Measurements from ENCODE around the gene CEACAM4.

DNA sequence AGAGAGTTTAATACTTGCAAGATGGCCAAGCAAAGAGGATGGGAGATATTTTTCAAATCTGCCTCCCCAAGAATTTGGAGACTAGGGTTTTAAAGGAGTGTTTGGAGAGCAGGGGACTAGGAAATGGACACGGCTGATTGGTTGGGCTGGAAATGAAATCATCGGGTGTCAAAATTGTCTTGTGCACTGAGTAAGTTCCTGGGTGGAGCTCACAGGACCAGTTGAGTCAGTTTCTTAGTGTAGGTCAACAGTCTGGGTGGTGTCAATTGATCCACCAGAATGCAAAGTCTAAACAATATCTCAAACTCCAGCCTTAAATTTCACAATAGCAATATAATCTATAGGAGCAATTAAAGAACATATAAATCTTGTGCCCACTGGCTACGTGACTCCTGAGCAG is 23.0 kb upstream of the CEACAM4 start:
- TF ChIP-seq, protein P1, sequence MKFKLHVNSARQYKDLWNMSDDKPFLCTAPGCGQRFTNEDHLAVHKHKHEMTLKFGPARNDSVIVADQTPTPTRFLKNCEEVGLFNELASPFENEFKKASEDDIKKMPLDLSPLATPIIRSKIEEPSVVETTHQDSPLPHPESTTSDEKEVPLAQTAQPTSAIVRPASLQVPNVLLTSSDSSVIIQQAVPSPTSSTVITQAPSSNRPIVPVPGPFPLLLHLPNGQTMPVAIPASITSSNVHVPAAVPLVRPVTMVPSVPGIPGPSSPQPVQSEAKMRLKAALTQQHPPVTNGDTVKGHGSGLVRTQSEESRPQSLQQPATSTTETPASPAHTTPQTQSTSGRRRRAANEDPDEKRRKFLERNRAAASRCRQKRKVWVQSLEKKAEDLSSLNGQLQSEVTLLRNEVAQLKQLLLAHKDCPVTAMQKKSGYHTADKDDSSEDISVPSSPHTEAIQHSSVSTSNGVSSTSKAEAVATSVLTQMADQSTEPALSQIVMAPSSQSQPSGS (CRISPR knock-in tag; IDR thresholded peaks at IDR 0.05), result no peak
- TF ChIP-seq E2F5 (CRISPR knock-in tag; IDR thresholded peaks at IDR 0.05) (no peak), POLR2AphosphoS2 (IDR thresholded peaks at IDR 0.05; ENCODE audit: low read length) (no peak), HCFC1 (IDR thresholded peaks at IDR 0.05; ENCODE audit: low read depth, low read length) (no peak), CTCF (IDR thresholded peaks at IDR 0.05 in 2 of 3, conservative IDR thresholded peaks at IDR 0.05 in 1 of 3; ENCODE audit: insufficient read depth in 2 of 3, low read depth in 1 of 3, low read length in 3 of 3) (no peak), POLR2AphosphoS5 (IDR thresholded peaks at IDR 0.05; ENCODE audit: control insufficient read depth, insufficient read depth, low read depth, low read length) (no peak), MEF2D (tag; conservative IDR thresholded peaks at IDR 0.05; ENCODE audit: low read depth) (no peak), SMC3 (conservative IDR thresholded peaks at IDR 0.05; ENCODE audit: insufficient read depth, low read depth, low read length) (no peak), EZH2 (IDR thresholded peaks at IDR 0.05; ENCODE audit: borderline replicate concordance, low read depth, low read length) (no peak), HNRNPUL1 (IDR thresholded peaks at IDR 0.05; ENCODE audit: low read length) (no peak), POLR2A (conservative IDR thresholded peaks at IDR 0.05) (no peak)
